ENCODE measurements around the gene SHISA8. TPM values are rescaled to one million over a fixed set of nuclear protein-coding genes. Genes with fewer than 3 reads are reported as not detected.

Gene SHISA8
- total RNA-seq, 1 experiment from 2014 or later = 2.3 TPM

DNA sequence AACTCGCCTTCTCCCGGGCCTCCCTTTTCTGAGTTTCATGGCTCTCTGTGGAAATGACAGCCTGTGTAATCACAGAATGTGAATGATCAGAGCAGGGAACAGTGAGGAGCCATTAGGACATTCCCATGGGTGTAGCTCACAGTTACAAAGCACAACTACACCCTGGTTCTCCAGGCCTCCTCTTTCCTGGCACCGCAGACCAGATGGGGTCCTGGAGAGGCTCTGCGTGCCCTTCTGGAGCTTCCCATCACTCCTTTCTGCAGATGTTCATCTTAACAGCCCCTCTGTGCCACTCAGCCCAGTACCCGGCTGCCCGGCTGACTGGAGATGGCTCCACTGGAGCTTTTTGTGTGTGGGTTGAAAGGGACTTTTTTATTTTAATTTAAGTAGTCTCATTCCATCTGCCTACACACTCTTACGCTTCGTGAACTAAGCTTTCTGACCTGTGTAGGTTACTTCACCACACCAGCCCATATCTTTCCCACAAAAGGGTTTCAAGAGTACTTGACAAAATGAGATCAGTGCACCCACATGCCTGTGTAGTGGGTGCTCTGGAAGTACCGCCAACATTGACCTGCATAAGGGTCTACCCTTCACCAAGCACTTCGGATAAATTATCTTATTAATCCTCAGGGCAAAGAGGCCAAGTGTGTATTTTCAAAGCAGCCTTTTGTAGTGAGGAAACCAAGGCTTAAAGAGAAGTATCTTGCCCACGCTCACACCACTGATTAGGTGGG, 52.2 kb downstream of the SHISA8 start:
- peak in 1 of 2 experiments; percentile 6 for DNase-seq
- H3K4me1 ChIP-seq (replicated peaks; ENCODE audit: insufficient read depth) = peaks cover 32% of the 10 kb centered on the region
- H4K20me1 ChIP-seq (ENCODE audit: insufficient read depth) = peaks cover 77% of the 10 kb centered on the region
- H3K4me2 ChIP-seq = no peak overlapping the region
- intact Hi-C loops (cut with micrococcal nuclease; ENCODE audit: unreplicated experiment) = no loop called here
- H3K27ac ChIP-seq = peak overlapping the region; percentile 35
- peaks cover 36% of the 10 kb centered on the region; the same call in 1 of the 2 replicates for H3F3A ChIP-seq (ENCODE audit: insufficient read depth, low read depth)
- POLR2A ChIA-PET (ENCODE audit: unreplicated experiment) = interaction anchor here (0.7 kb wide), 1 partner anchor 1717 kb away, joined by 3 read pairs; no protein-coding TSS in a partner anchor
- peaks cover 83% of the 10 kb centered on the region for H3K79me2 ChIP-seq (ENCODE audit: low read depth)
- H3K9me2 ChIP-seq (ENCODE audit: insufficient read depth) = no peaks in the 10 kb centered on the region
- CTCF ChIA-PET = no interaction called here
- BruUV-seq (replicated peaks) = no TSS peak
- no peak overlapping the region for H3K4me3 ChIP-seq
- H3K9me3 ChIP-seq (ENCODE audit: insufficient read depth, low read depth) = no peaks in the 10 kb centered on the region
- H3K36me3 ChIP-seq (ENCODE audit: low read depth) = 0 out of 2 replicates have a peak, but pooled peaks cover 9% of the 10 kb centered on the region
- H2AFZ ChIP-seq = no peak overlapping the region
- H3K27me3 ChIP-seq (ENCODE audit: insufficient read depth, low read depth) = no peaks in the 10 kb centered on the region
- TF ChIP-seq EZH2 (IDR thresholded peaks at IDR 0.05; ENCODE audit: low read depth) = no peak
- TF ChIP-seq, protein P1, sequence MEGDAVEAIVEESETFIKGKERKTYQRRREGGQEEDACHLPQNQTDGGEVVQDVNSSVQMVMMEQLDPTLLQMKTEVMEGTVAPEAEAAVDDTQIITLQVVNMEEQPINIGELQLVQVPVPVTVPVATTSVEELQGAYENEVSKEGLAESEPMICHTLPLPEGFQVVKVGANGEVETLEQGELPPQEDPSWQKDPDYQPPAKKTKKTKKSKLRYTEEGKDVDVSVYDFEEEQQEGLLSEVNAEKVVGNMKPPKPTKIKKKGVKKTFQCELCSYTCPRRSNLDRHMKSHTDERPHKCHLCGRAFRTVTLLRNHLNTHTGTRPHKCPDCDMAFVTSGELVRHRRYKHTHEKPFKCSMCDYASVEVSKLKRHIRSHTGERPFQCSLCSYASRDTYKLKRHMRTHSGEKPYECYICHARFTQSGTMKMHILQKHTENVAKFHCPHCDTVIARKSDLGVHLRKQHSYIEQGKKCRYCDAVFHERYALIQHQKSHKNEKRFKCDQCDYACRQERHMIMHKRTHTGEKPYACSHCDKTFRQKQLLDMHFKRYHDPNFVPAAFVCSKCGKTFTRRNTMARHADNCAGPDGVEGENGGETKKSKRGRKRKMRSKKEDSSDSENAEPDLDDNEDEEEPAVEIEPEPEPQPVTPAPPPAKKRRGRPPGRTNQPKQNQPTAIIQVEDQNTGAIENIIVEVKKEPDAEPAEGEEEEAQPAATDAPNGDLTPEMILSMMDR (conservative IDR thresholded peaks at IDR 0.05) = no peak

DNA sequence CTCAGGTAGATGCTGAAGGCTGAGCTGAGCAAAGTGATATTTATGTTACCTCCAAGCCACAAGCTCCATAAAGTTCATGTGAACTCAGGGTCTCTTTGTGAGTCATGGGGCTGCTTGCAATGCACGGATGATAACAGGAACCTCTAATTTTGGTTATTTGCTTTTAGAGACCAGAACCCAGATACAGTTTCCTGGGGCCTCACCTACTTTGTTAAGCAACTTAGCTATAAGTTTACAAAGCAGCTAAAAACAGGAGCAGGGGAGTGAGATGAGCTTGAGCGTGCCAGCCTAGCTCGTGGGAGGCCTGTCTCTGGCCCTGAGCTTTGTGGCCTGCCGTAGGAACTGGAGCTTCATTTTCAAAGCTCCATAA, 52.7 kb downstream of the SHISA8 start:
- peak overlapping the region; percentile 10 for H3K4me2 ChIP-seq
- H3K4me1 ChIP-seq (replicated peaks; ENCODE audit: insufficient read depth) = peaks cover 38% of the 10 kb centered on the region
- TF ChIP-seq, protein P1 (conservative IDR thresholded peaks at IDR 0.05) = no peak
- TF ChIP-seq EZH2 (IDR thresholded peaks at IDR 0.05; ENCODE audit: low read depth) = no peak

More for the DNA sequence above, 52.7 kb downstream of the SHISA8 start:
- Histone ChIP-seq H4K20me1 (ENCODE audit: insufficient read depth) (peaks cover 78% of the 10 kb centered on the region), H3K27ac (peak overlapping the region; percentile 35), H3K4me3 (no peak overlapping the region), H3K36me3 (ENCODE audit: low read depth) (0 out of 2 replicates have a peak, but pooled peaks cover 7% of the 10 kb centered on the region), H3K27me3 (ENCODE audit: insufficient read depth, low read depth) (no peaks in the 10 kb centered on the region), H3K9me3 (ENCODE audit: insufficient read depth, low read depth) (no peaks in the 10 kb centered on the region), H2AFZ (no peak overlapping the region), H3K9me2 (ENCODE audit: insufficient read depth) (no peaks in the 10 kb centered on the region), H3F3A (ENCODE audit: insufficient read depth, low read depth) (peaks cover 40% of the 10 kb centered on the region), H3K79me2 (ENCODE audit: low read depth) (peaks cover 85% of the 10 kb centered on the region)
- POLR2A ChIA-PET (ENCODE audit: unreplicated experiment) = interaction anchor here (0.7 kb wide), 2 partner anchors 195 to 1717 kb away, joined by 3 to 4 read pairs; no protein-coding TSS in a partner anchor
- intact Hi-C loops (cut with micrococcal nuclease; ENCODE audit: unreplicated experiment) = no loop called here
- CTCF ChIA-PET = no interaction called here
- BruUV-seq (replicated peaks) = no TSS peak
- peak in 1 of 2 experiments; percentile 65 for DNase-seq

Small RNA genes within 50 kb of the gene (microRNA-seq; reads per million reads assigned to microRNA genes)
- 102 reads per million, percentile 50 among the genes with 10 or more reads in this experiment for gene MIR33A (ENCODE audit: borderline number of aligned reads, borderline replicate concordance)

Other genes starting within 250 kb of the SHISA8 start
- gene SNU13, start 226.2 kb downstream of the SHISA8 start, total RNA-seq (2021) = 197 and 229 TPM in 2 replicates
- 0.55 and 0.61 TPM in 2 replicates for gene MEI1, start 215.6 kb downstream of the SHISA8 start, total RNA-seq (2021)
- 29.0 and 33.3 TPM in 2 replicates for gene CCDC134, start 114.4 kb downstream of the SHISA8 start, total RNA-seq (2021)
- gene SREBF2, start 82.0 kb downstream of the SHISA8 start, total RNA-seq (2021) = 163 and 196 TPM in 2 replicates
- 2.7 and 4.0 TPM in 2 replicates for gene TNFRSF13C, start 11.7 kb upstream of the SHISA8 start, total RNA-seq (2021)
- gene CENPM, start 32.1 kb upstream of the SHISA8 start, total RNA-seq (2021) = 42.0 and 53.8 TPM in 2 replicates
- gene SEPTIN3, start 54.4 kb upstream of the SHISA8 start, total RNA-seq (2021) = 1.2 and 1.5 TPM in 2 replicates
- 7.1 and 12.2 TPM in 2 replicates for gene WBP2NL, start 83.7 kb upstream of the SHISA8 start, total RNA-seq (2021)
- 13.8 and 15.9 TPM in 2 replicates for gene NAGA, start 155.7 kb upstream of the SHISA8 start, total RNA-seq (2021)
- 4.5 TPM in 2 replicates for gene PHETA2, start 159.2 kb upstream of the SHISA8 start, total RNA-seq (2021)
- 55.3 and 72.8 TPM in 2 replicates for gene SMDT1, start 164.6 kb upstream of the SHISA8 start, total RNA-seq (2021)
- 71.5 and 84.9 TPM in 2 replicates for gene NDUFA6, start 175.7 kb upstream of the SHISA8 start, total RNA-seq (2021)
- 6.7 TPM in 2 replicates for gene CYP2D6, start 215.7 kb upstream of the SHISA8 start, total RNA-seq (2021)

Measured in PC-9 (cell line).